HCT116 (cell line): ENCODE results near the gene PCBP3. TPM values are rescaled to one million over a fixed set of nuclear protein-coding genes. Genes with fewer than 3 reads are reported as not detected.

ENCODE experiments used
- ATAC-seq: fragments of 200-7000 bp; cut with Tn5 transposase; 2 replicates; pipeline ENCODE4 v1.9.1; 2020; ENCODE audit warnings: mild to moderate bottlenecking, moderate library complexity
- BruUV-seq: library from RNA; stranded (reverse); fragments of 400-500 nt; replicated peaks from 2 replicates; lab custom pipeline; 2021; lab: Mats Ljungman, UMichigan
- CTCF ChIA-PET: fragments of 300-600 bp; sonication (Branson Sonifier 250); formaldehyde crosslinking; loops from one replicate; lab custom pipeline; 2021; ENCODE audit warnings: antibody characterized with exemption; lab: Charles Lee
- POLR2A ChIA-PET: fragments of 300-600, 350-600 bp; sonication (Branson Sonifier 250); formaldehyde crosslinking; loops from one replicate; lab custom pipeline; 2021; ENCODE audit warnings: antibody characterized with exemption; lab: Charles Lee
- RAD21 ChIA-PET, 2 experiments: fragments of 300-600 bp; sonication (Branson Sonifier 250); formaldehyde crosslinking; loops; one replicate each; lab custom pipeline; 2023; ENCODE audit warnings: low total read pairs in 2 of 2; ENCODE audit not compliant: uncharacterized antibody in 2 of 2, unreplicated experiment in 2 of 2, low non-redundant PET in 1 of 2; lab: Charles Lee
- DNase-seq: peaks from one replicate; pipeline ENCODE4 v3.0.0-alpha.2; 2010; ENCODE audit warnings: low read depth, low spot score
- H2AFZ ChIP-seq: fragments of 200-600 bp; shearing (Covaris generic), sonication (generic); 2 replicates; pipeline ENCODE4 v1.6.1; 2017; ENCODE audit warnings: low read depth, mixed run types, mixed read lengths, antibody characterized with exemption, low read length; ENCODE audit not compliant: poor library complexity, severe bottlenecking
- H3K27ac ChIP-seq: 2 replicates; pipeline ENCODE4 v1.5.1; 2012; ENCODE audit warnings: low read depth, low read length
- H3K27me3 ChIP-seq: fragments of 200-600 bp; sonication (generic); 2 replicates; pipeline ENCODE4 v1.6.1; 2016; ENCODE audit warnings: mixed run types, low read length, mixed read lengths; ENCODE audit not compliant: insufficient read depth
- H3K36me3 ChIP-seq, 2 experiments: fragments of 200-500 bp in 1 of 2; fragments of 200-600 bp in 1 of 2; sonication (Bioruptor generic) in 1 of 2; sonication (generic) in 1 of 2; 2 replicates each; pipeline versions ENCODE4 v1.5.1 to v1.6.1; 2014 to 2016; ENCODE audit warnings: low read length in 2 of 2, inconsistent platforms in 1 of 2, mixed read lengths in 1 of 2, mixed run types in 1 of 2; ENCODE audit not compliant: insufficient read depth in 2 of 2, control insufficient read depth in 1 of 2
- H3K4me1 ChIP-seq, 2 experiments: fragments of 200-600 bp in 1 of 2; sonication (generic) in 1 of 2; 2 replicates each; pipeline versions ENCODE4 v1.5.1 to v1.6.1; 2012 to 2017; ENCODE audit warnings: low read length in 2 of 2, inconsistent platforms in 1 of 2, mild to moderate bottlenecking in 1 of 2, mixed read lengths in 1 of 2, mixed run types in 1 of 2, moderate library complexity in 1 of 2; ENCODE audit not compliant: insufficient read depth in 2 of 2, control insufficient read depth in 1 of 2
- H3K4me2 ChIP-seq: fragments of 200-600 bp; sonication (generic); 2 replicates; pipeline ENCODE4 v1.6.1; 2017; ENCODE audit warnings: mixed run types, low read length, mixed read lengths
- H3K4me3 ChIP-seq, 2 experiments: fragments of 200-600 bp in 1 of 2; sonication (generic) in 1 of 2; replicated peaks in 1 of 2; 2 replicates each; pipeline ENCODE4 v1.5.1; 2011 to 2016; ENCODE audit warnings: low read length in 2 of 2, control low read depth in 1 of 2, low read depth in 1 of 2, mild to moderate bottlenecking in 1 of 2, mixed read lengths in 1 of 2, mixed run types in 1 of 2
- H3K79me2 ChIP-seq: fragments of 200-600 bp; sonication (generic); 2 replicates; pipeline ENCODE4 v1.6.1; 2017; ENCODE audit warnings: mild to moderate bottlenecking, mixed run types, low read length, moderate library complexity, mixed read lengths; ENCODE audit not compliant: insufficient read depth
- H3K9ac ChIP-seq: fragments of 200-600 bp; sonication (generic); 2 replicates; pipeline ENCODE4 v1.6.1; 2016; ENCODE audit warnings: low read length, mixed read lengths
- H3K9me2 ChIP-seq: fragments of 200-600 bp; sonication (generic), shearing (Covaris generic); 2 replicates; pipeline ENCODE4 v1.6.1; 2017; ENCODE audit warnings: mixed run types, mild to moderate bottlenecking, moderate library complexity; ENCODE audit not compliant: insufficient read depth
- H3K9me3 ChIP-seq, 2 experiments: fragments of 200-500 bp in 1 of 2; fragments of 200-600 bp in 1 of 2; sonication (Bioruptor generic) in 1 of 2; sonication (generic) in 1 of 2; 2 replicates each; pipeline ENCODE4 v1.6.1; 2014 to 2017; ENCODE audit warnings: low read length in 2 of 2, mixed read lengths in 2 of 2, inconsistent platforms in 1 of 2, low read depth in 1 of 2, mild to moderate bottlenecking in 1 of 2, mixed run types in 1 of 2, moderate library complexity in 1 of 2; ENCODE audit not compliant: control insufficient read depth in 1 of 2, insufficient read depth in 1 of 2
- H4K20me1 ChIP-seq: fragments of 200-600 bp; sonication (generic), shearing (Covaris generic); 2 replicates; pipeline ENCODE4 v1.6.1; 2017; ENCODE audit warnings: mixed run types, mild to moderate bottlenecking, moderate library complexity; ENCODE audit not compliant: insufficient read depth
- CBX3 ChIP-seq: IDR thresholded peaks from 2 replicates; pipeline ENCODE4 v1.6.1; 2012; ENCODE audit warnings: low read depth
- CEBPB ChIP-seq: IDR thresholded peaks from 2 replicates; pipeline ENCODE4 v1.6.1; 2012; ENCODE audit warnings: low read depth
- CTCF ChIP-seq, 3 experiments: fragments of 200-600 bp in 1 of 3; sonication (generic) in 1 of 3; IDR thresholded peaks in 2 of 3; conservative IDR thresholded peaks in 1 of 3; 2 replicates each; pipeline ENCODE4 v1.5.1; 2012 to 2017; ENCODE audit warnings: low read depth in 2 of 3, low read length in 2 of 3, antibody characterized with exemption in 1 of 3, borderline replicate concordance in 1 of 3, control low read depth in 1 of 3, mild to moderate bottlenecking in 1 of 3, mixed read lengths in 1 of 3, mixed run types in 1 of 3, moderate library complexity in 1 of 3; ENCODE audit not compliant: insufficient read depth in 1 of 3
- ELF1 ChIP-seq: IDR thresholded peaks from 2 replicates; pipeline ENCODE4 v1.6.1; 2012; ENCODE audit warnings: low read depth, borderline replicate concordance
- EZH2 ChIP-seq: fragments of 200-600 bp; sonication (generic); IDR thresholded peaks from 2 replicates; pipeline ENCODE4 v1.6.1; 2017; ENCODE audit warnings: antibody characterized with exemption, mixed run types
- FOSL1 ChIP-seq: IDR thresholded peaks from 2 replicates; pipeline ENCODE4 v1.6.1; 2012; ENCODE audit warnings: low read depth
- POLR2AphosphoS5 ChIP-seq: IDR thresholded peaks from 2 replicates; pipeline ENCODE4 v1.6.1; 2011; ENCODE audit warnings: mild to moderate bottlenecking, low read depth, low read length, moderate library complexity
- REST ChIP-seq: IDR thresholded peaks from 2 replicates; pipeline ENCODE4 v1.6.1; 2012; ENCODE audit warnings: low read depth
- TCF7L2 ChIP-seq: IDR thresholded peaks from 2 replicates; pipeline ENCODE4 v1.7.0; 2011; ENCODE audit warnings: borderline replicate concordance, inconsistent platforms; ENCODE audit not compliant: insufficient read depth, insufficient read length; ENCODE audit errors: extremely low read depth
- YY1 ChIP-seq: IDR thresholded peaks from 2 replicates; pipeline ENCODE4 v1.6.1; 2011; ENCODE audit warnings: low read length, low read depth, moderate library complexity, mild to moderate bottlenecking; ENCODE audit not compliant: insufficient replicate concordance; ENCODE audit errors: extremely low read depth
- intact Hi-C: fragments of 100-400 bp; cut with micrococcal nuclease; formaldehyde crosslinking; loops from 2 replicates; pipeline ENCODE4 v1.10.0; 2022
- total RNA-seq: library from RNA; stranded (reverse); gene quantifications from one replicate; pipeline ENCODE4 v1.2.1, GENCODE V29; 2021; ENCODE audit not compliant: unreplicated experiment

Gene PCBP3
- total RNA-seq, 1 experiment from 2014 or later, result 3.1 TPM

- RAD21 ChIA-PET, result no interaction called here
- CTCF ChIA-PET, result no interaction called here
- Histone ChIP-seq H3K9me3 (no peaks in the 10 kb centered on the region), H3K4me3 (no peak overlapping the region), H3K9me2 (no peaks in the 10 kb centered on the region), H3K4me1 (no peaks in the 10 kb centered on the region; a peak in 1 of 4 replicates), H3K27me3 (no peaks in the 10 kb centered on the region; the same call in 1 of the 2 replicates), H2AFZ (no peak overlapping the region), H3K4me2 (no peak overlapping the region), H3K79me2 (no peaks in the 10 kb centered on the region), H3K27ac (no peak overlapping the region), H4K20me1 (no peaks in the 10 kb centered on the region), H3K36me3 (no peaks in the 10 kb centered on the region), H3K9ac (no peak overlapping the region)
- no peak for DNase-seq
- intact Hi-C loops, result loop anchor here (10.0 kb wide), 1 partner anchor 353 kb away; no protein-coding TSS in a partner anchor
- POLR2A ChIA-PET, result no interaction called here
- no TSS peak for BruUV-seq
- no peak for TF ChIP-seq CEBPB
- no peak for TF ChIP-seq YY1
- no peak for TF ChIP-seq TCF7L2
- TF ChIP-seq FOSL1, result no peak
- no peak for TF ChIP-seq CBX3
- TF ChIP-seq POLR2AphosphoS5, result no peak
- no peak for ATAC-seq
Measured at GRCh38 chr21:45827881-45828579, 184.5 kb downstream of the PCBP3 start.

- H3K27me3 ChIP-seq, result no peaks in the 10 kb centered on the region; the same call in 1 of the 2 replicates
- DNase-seq (no peak), ATAC-seq (no peak)
- intact Hi-C loops, result loop anchor here (10.0 kb wide), 1 partner anchor 354 kb away; no protein-coding TSS in a partner anchor
- ChIA-PET RAD21 (no interaction called here), CTCF (no interaction called here), POLR2A (no interaction called here)
- H4K20me1 ChIP-seq, result no peaks in the 10 kb centered on the region
- no peaks in the 10 kb centered on the region; a peak in 1 of 4 replicates for H3K4me1 ChIP-seq
- H3K36me3 ChIP-seq, result no peaks in the 10 kb centered on the region
- no peaks in the 10 kb centered on the region for H3K9me2 ChIP-seq
- no peaks in the 10 kb centered on the region for H3K79me2 ChIP-seq
- no peak overlapping the region for H3K4me2 ChIP-seq
- no peak overlapping the region for H3K4me3 ChIP-seq
- no TSS peak for BruUV-seq
- no peak overlapping the region for H3K9ac ChIP-seq
- H3K9me3 ChIP-seq, result no peaks in the 10 kb centered on the region
- H2AFZ ChIP-seq, result no peak overlapping the region
- no peak overlapping the region for H3K27ac ChIP-seq
- TF ChIP-seq ELF1 (no peak), TCF7L2 (no peak), EZH2 (no peak), CTCF (IDR thresholded peaks at IDR 0.05 in 2 of 3, conservative IDR thresholded peaks at IDR 0.05 in 1 of 3; ENCODE audit: borderline replicate concordance in 1 of 3, insufficient read depth in 1 of 3, low read depth in 2 of 3, low read length in 2 of 3) (no peak), FOSL1 (no peak), REST (no peak)
Measured at GRCh38 chr21:45828580-45829570, 185.3 kb downstream of the PCBP3 start.
